ENCODE measurements around the gene TBL1X.
"Not testable (repeated sequence)": the region's sequence is repeated elsewhere in the genome, so short reads cannot be mapped to it uniquely, and the experiment has no call there.

The TBL1X gene

GRCh38 chrX:9500584-9500983, 35.7 kb downstream of the TBL1X start:
- DNase-seq: no peak

- DNase-seq: no peak
Observed at GRCh38 chrX:9501362-9501761, 36.5 kb downstream of the TBL1X start.

- DNase-seq: no peak
Observed at GRCh38 chrX:9503261-9503660, 38.4 kb downstream of the TBL1X start.

DNA sequence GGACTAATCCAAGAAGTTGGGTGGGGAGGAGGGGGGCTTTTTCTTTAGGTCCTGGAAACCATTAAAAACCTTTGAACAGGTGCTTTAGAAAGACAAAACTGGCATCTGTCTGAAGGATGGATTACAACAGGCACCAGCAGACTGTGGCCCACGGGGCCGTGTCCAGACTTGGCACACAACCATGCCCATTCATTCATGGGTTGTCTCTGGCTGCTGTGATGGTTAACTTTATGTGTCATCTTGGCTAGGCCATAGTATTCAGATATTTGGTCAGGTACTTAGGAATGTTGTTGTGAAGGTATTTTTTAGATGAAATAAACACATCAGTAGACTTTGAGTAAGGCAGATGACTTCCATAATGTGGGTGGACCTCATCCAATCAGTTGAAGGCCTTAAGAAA, 45.5 kb downstream of the TBL1X start:
- no peak for DNase-seq

DNA sequence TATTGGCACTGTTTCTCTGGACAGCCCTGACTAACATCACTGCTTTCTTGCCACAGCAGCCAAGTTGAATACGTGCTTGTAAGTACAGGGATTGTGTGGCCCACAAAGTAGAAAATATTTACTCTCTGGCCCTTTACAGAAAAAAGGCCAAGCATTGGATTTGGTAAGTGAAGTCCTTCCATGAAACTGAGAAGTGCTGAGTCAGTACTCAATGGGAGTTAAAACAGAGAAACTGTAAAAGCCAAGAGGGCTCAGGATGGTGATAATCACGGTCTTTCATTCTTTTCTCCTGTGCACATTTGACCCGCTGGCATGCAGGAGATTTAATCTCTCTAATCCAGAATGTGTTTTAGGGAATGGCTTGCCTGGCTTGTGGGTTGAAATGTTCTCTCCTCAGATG, 46.1 kb downstream of the TBL1X start:
- DNase-seq: no peak

GRCh38 chrX:9515489-9515888, 50.6 kb downstream of the TBL1X start:
- DNase-seq: no peak

DNA sequence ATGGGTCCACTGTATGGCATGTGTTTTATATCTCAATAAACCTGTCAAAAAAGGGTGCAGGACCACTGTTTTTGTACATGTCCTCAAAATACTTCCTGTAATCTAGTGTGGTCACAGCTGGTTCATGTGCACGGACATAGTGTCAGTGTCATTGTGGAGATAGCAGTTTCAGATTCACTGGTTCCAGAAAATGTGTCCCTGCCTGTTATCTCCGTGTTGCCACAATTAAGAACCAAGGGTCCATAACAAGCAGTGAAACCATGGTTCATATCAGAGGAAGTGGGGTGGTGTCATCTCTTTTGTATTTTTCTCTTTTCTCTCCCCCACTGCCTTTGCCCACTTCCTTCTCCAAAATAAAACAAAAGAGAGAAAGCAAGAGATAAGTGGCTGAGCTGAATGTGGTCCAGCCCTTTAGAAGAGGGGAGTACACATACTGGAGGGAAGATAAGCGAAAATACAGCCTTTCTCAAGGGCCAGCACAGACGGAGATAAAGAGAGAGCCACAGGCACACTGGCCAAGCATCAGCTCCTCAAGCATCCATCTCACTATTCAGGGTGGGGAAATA, 51.2 kb downstream of the TBL1X start:
- no peak for DNase-seq

- DNase-seq: no peak
Observed at GRCh38 chrX:9516635-9517034, 51.8 kb downstream of the TBL1X start.

GRCh38 chrX:9518051-9518450, 53.2 kb downstream of the TBL1X start:
- no peak for DNase-seq

DNA sequence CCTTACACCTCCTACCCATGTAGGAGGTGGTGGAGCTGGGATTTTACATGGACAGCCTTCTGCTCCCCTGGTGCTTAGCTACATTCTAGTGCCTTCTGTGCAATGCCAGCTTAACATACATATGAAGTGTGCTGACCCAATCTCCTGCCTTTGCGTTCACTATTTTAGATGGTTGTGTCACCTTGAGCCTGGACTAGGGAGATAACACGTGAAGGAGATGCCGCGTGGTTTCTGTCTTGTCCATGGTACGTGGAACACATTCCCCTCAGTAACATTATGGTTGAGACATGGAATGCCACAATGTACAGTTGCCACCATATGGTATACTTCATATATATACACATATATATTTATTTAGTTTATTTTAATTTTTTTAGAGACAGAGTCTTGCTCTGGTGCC, 54.0 kb downstream of the TBL1X start:
- DNase-seq: no peak

- DNase-seq: no peak
Observed at GRCh38 chrX:9519546-9520216, 54.8 kb downstream of the TBL1X start.

- no peak for DNase-seq
Observed at GRCh38 chrX:9520217-9520590, 55.3 kb downstream of the TBL1X start.

DNA sequence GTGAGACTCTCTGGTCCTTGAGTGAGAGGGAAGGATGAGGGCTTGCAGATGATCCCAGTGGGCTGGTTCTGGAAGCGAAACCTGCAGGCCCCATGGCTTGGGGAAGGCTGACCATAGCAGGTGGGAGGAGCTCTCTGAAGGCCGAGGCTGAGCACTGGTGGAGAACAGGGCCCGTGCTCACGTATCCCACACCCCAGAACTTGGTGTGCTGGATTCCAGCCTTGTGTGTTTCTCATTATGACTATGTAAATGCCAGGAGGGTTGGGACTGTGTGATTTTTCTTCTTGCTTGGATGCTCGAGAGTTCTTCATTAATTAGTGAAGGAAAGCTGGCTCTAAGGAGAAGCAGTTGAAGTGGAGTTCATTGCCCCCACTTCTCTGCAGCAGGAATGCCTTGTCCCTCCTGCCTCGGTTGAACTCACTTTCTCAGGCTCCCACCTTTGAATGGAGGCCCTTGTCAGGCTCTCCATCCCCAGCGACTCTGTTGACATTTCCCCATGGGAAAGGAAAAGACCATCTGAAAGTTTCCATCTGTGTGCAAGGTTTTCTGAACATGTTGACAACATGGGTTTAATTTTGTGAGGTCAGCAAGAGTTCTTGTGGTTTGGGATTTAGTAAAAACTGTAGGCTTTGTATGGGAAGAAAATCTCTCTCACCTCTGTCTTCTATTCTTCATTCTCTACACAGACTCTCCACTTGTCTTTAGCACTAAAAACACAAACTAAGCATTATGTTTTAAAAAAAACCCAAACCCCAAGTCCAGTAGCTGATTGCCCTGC, 57.7 kb downstream of the TBL1X start:
- no peak for DNase-seq

DNA sequence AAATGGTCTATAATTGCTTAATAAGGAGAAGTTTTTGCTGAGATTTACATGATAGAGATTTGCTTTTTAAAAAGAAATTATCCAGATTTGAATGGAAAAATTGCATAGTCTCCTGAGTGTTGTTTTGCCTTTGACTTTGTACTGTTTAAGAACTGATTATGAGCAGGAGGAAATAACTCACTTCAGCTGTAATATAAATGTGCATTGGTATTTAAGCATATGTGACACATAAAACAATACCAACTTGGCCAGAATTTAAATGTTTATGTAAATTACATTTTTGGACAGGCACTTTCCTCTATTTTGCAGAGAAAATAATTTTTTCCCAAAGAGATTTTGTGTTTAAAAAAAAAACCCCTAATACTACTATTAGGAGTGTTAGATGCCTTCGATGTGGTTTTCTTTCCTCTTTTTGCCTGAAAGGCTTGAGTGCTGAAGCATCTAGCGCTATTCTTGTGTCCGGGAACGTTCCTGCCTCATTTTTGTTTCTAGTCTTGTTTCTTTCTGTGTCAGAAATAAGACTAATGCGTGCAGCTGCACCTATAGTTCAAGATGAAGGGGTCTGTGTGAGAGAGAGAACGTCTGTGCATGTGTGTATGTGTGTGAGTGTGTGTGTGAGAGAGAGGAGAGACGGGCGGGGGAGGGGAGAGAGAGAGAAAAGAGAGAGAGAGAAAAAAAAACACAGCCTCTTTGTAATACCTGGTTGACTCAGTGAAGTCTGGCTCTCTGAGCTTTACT, 60.8 kb downstream of the TBL1X start:
- no peak for DNase-seq

DNA sequence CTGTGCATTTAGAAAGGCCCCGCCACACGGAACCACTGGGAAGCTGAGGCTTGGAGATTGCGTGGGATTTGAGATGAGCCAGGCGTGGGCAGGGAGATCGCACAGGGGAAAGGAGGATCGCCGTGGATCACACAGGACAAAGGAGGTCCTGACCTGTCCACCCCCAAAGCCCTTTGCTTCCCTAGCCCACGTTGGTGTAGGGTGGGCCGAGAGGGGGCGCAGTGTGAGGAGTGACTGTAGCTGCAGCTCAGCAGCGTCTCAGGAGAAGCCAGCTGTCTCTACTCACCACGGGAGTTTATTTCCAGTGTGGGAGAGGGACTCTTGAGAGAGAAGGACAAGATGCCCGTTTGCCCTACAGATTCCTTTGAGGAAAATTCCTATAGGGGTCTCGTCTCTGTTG, 62.1 kb downstream of the TBL1X start:
- DNase-seq: no peak

DNA sequence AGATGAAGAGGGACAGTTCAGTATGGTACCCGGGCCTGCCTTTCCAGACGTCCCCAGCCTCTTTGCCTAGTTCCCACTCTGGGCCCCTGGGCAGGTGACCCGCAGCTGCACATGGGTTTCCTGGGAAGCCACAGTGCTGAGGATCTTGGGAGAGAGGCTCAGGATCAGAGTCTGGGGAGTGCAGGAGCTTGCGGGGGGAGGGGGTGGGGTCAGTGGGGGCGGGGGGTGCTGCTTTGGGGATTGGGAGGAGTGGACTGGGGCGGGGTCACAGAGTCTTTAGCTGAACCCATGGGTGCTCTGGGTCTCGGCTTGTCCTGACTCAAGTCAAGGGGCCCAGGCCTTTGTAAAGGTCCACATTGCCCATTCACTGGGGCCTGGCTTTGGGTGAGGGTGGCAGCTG, 63.6 kb downstream of the TBL1X start:
- no peak for DNase-seq

- no peak for DNase-seq
Observed at GRCh38 chrX:9529223-9529622, 64.4 kb downstream of the TBL1X start.

- peak; percentile 47 for DNase-seq
Observed at GRCh38 chrX:9530848-9531274, 66.0 kb downstream of the TBL1X start.

DNA sequence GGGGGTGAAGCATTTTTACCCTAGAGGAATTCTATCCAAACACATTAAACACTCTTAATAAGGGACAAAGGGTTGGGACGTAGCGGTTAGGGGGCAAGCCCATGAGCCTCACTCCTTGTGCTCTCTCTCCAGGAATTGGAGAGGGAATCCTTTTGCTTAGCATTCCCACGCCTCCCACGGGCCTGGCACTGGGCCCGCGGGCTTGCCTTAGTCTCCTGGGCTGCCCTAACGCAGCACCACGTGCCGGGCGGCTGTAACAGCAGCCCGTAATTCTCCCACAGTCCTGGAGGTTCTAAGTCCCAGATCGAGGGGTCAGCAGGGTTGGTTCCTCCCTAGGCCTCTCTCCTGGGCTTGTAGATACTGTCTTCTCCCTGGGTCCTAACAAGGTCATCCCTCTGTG, 67.5 kb downstream of the TBL1X start:
- no peak for DNase-seq

DNA sequence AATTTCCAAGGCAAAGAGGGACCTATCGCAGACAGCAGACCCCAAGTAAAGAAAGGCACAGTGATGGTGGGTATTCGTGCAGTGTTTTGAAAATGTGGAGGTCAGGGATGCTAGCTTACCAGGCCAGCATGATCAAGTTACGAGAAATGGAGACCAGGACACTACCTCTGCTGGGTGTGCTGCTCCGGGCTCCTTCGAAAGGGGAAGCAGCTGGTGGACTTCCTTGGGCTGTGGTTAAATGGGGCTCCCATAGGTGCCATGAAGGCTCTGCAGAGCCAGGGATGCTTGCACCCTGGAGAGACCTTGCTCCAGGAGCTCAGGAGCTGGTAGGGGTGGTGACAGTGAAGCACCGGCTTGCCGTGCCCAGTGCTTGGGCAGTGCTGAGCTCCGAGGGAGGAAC, 68.8 kb downstream of the TBL1X start:
- DNase-seq: no peak

DNA sequence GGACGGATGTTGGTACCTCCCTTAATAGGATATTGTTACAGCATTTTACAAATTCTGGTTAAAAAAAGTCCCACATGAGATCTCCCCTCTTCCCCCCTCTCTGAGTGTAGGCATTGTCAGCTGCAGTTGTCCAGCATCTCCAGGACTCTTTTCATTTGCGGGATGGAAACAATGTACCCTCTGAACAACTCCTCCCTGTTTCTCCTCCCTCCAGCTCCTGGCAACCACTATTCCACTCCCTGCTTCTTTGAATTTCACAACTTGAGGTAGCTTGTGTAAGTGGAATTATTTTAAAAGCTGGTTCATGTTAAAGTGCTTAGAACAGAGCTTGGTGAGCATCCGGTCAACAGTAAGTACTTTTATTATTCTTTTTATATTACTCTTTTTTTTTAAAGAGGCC, 69.8 kb downstream of the TBL1X start:
- DNase-seq: no peak

DNA sequence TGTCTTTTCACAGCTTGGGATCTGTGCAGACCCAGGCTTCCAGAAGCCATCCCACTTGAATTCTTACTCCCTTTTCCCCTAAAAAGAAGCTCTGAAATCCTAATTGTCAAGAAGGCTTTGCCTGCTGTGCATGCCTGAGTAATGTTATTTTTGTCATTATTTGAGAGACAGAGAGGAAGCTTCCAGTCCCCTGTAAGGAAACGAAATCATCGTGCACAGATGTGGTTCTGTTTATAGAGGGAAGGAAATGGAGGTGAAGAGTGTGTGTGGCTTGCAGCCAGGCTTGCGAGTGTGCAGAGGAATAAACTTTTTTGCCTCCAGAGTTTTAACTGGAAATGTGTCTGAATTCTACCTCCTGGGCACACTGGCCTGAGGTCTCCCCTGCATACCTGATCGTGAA, 70.2 kb downstream of the TBL1X start:
- no peak for DNase-seq

- DNase-seq: not testable (repeated sequence)
Observed at GRCh38 chrX:9536156-9536555, 71.3 kb downstream of the TBL1X start.

- no peak for DNase-seq
Observed at GRCh38 chrX:9537781-9538180, 72.9 kb downstream of the TBL1X start.

Data from NCI-H1694 (cell line).